HG02840 (cell line): Measurements from ENCODE around the gene DHRSX.
"Not testable (repeated sequence)": the region's sequence is repeated elsewhere in the genome, so short reads cannot be mapped to it uniquely, and the experiment has no call there.

Experiments used
- ATAC-seq: cut with Tn5 transposase; IDR thresholded peaks from one replicate; pipeline ENCODE4 v1.9.1; 2021; ENCODE audit warnings: mild to moderate bottlenecking, moderate library complexity, moderate number of reproducible peaks; ENCODE audit not compliant: unreplicated experiment, low FRiP score

DHRSX gene

GRCh38 chrX:2500091-2500802 lies 529 bp downstream of the DHRSX start:
- ATAC-seq: no peak

GRCh38 chrX:2499507-2499906 lies 1.3 kb downstream of the DHRSX start:
- ATAC-seq: no peak

GRCh38 chrX:2498781-2499302 lies 1.9 kb downstream of the DHRSX start:
- ATAC-seq: no peak

- ATAC-seq: no peak
Observed at GRCh38 chrX:2497961-2498780, 2.6 kb downstream of the DHRSX start.

- no peak for ATAC-seq
Observed at GRCh38 chrX:2495595-2495994, 5.2 kb downstream of the DHRSX start.

GRCh38 chrX:2492531-2493218 lies 8.1 kb downstream of the DHRSX start:
- ATAC-seq: no peak

GRCh38 chrX:2490634-2491033 lies 10.1 kb downstream of the DHRSX start:
- no peak for ATAC-seq

- no peak for ATAC-seq
Observed at GRCh38 chrX:2489446-2490445, 11.0 kb downstream of the DHRSX start.

- ATAC-seq: no peak
Observed at GRCh38 chrX:2488621-2489285, 12.0 kb downstream of the DHRSX start.

- no peak for ATAC-seq
Observed at GRCh38 chrX:2487366-2487765, 13.4 kb downstream of the DHRSX start.

- no peak for ATAC-seq
Observed at GRCh38 chrX:2486476-2487133, 14.2 kb downstream of the DHRSX start.

GRCh38 chrX:2485789-2486345 lies 14.9 kb downstream of the DHRSX start:
- no peak for ATAC-seq

GRCh38 chrX:2484721-2485648 lies 15.8 kb downstream of the DHRSX start:
- ATAC-seq: no peak

- ATAC-seq: no peak
Observed at GRCh38 chrX:2484256-2484655, 16.5 kb downstream of the DHRSX start.

GRCh38 chrX:2483398-2484060 lies 17.2 kb downstream of the DHRSX start:
- ATAC-seq: no peak

GRCh38 chrX:2481597-2481996 lies 19.2 kb downstream of the DHRSX start:
- ATAC-seq: not testable (repeated sequence)

- not testable (repeated sequence) for ATAC-seq
Observed at GRCh38 chrX:2479982-2480381, 20.8 kb downstream of the DHRSX start.
